GM19023 (cell line): Measurements from ENCODE around the gene PPP2R2D.

Experiments
- ATAC-seq: cut with Tn5 transposase; IDR thresholded peaks from one replicate; pipeline ENCODE4 v1.9.1; 2021; ENCODE audit warnings: mild to moderate bottlenecking, moderate library complexity; ENCODE audit not compliant: unreplicated experiment

PPP2R2D gene

GRCh38 chr10:131900350-131901152 is at the start of gene PPP2R2D:
PPP2R2D (plus strand) TSS chr10:131901008; CDS start chr10:131901149, 141 bp downstream.
- peak; percentile 87 for ATAC-seq

- no peak for ATAC-seq
Observed at GRCh38 chr10:131851346-131851745, 49.5 kb upstream of the PPP2R2D start.

- no peak for ATAC-seq
Observed at GRCh38 chr10:131852176-131852822, 48.5 kb upstream of the PPP2R2D start.

GRCh38 chr10:131852823-131853609 is 47.8 kb upstream of the PPP2R2D start:
- ATAC-seq = no peak

GRCh38 chr10:131853610-131853964 is 47.2 kb upstream of the PPP2R2D start:
- ATAC-seq = no peak

- no peak for ATAC-seq
Observed at GRCh38 chr10:131854579-131855335, 46.1 kb upstream of the PPP2R2D start.

- ATAC-seq = no peak
Observed at GRCh38 chr10:131855461-131856401, 45.1 kb upstream of the PPP2R2D start.

- ATAC-seq = no peak
Observed at GRCh38 chr10:131856441-131857094, 44.2 kb upstream of the PPP2R2D start.

- no peak for ATAC-seq
Observed at GRCh38 chr10:131857156-131858117, 43.4 kb upstream of the PPP2R2D start.

- ATAC-seq = no peak
Observed at GRCh38 chr10:131858118-131858515, 42.7 kb upstream of the PPP2R2D start.

- ATAC-seq = no peak
Observed at GRCh38 chr10:131858583-131859340, 42.0 kb upstream of the PPP2R2D start.

- ATAC-seq = no peak
Observed at GRCh38 chr10:131859341-131860020, 41.3 kb upstream of the PPP2R2D start.

- ATAC-seq = no peak
Observed at GRCh38 chr10:131860311-131860710, 40.5 kb upstream of the PPP2R2D start.

- no peak for ATAC-seq
Observed at GRCh38 chr10:131860806-131861440, 39.9 kb upstream of the PPP2R2D start.

GRCh38 chr10:131862548-131862947 is 38.3 kb upstream of the PPP2R2D start:
- no peak for ATAC-seq

GRCh38 chr10:131865223-131865917 is 35.4 kb upstream of the PPP2R2D start:
- ATAC-seq = no peak
